CD14-positive monocyte (primary cell): Measurements from ENCODE around the gene NVL. TPM values are rescaled to one million over a fixed set of nuclear protein-coding genes. Genes with fewer than 3 reads are reported as not detected.
A peak's percentile ranks its signal among the peaks of the same experiment; 100 is the strongest.

Experiments used
- DNase-seq, 3 donors: peaks; one replicate each; pipeline ENCODE4 v3.0.0-alpha.2; 2011 to 2022
- H2AFZ ChIP-seq: 2 replicates; pipeline ENCODE4 v1.6.0; 2012; ENCODE audit warnings: mild to moderate bottlenecking, low read depth, low read length, inconsistent platforms; ENCODE audit not compliant: insufficient read depth, poor library complexity, severe bottlenecking
- H3K27ac ChIP-seq, 2 donors: 1 replicate in 1 of 2; 2 replicates in 1 of 2; pipeline ENCODE4 v1.5.1; 2012 to 2013; ENCODE audit warnings: low read length in 2 of 2, control low read depth in 1 of 2, inconsistent platforms in 1 of 2, low read depth in 1 of 2, mild to moderate bottlenecking in 1 of 2
- H3K27me3 ChIP-seq, 2 donors: one replicate each; pipeline versions ENCODE4 v1.6.0 to v1.6.1; 2011 to 2013; ENCODE audit warnings: low read length in 2 of 2; ENCODE audit not compliant: control insufficient read depth in 2 of 2, insufficient read depth in 2 of 2
- H3K36me3 ChIP-seq, 2 donors: replicated peaks in 1 of 2; 1 replicate in 1 of 2; 2 replicates in 1 of 2; pipeline versions ENCODE4 v1.5.1 to v1.6.1; 2012 to 2013; ENCODE audit warnings: low read length in 2 of 2, control low read depth in 1 of 2, inconsistent platforms in 1 of 2, mild to moderate bottlenecking in 1 of 2; ENCODE audit not compliant: insufficient read depth in 2 of 2, control insufficient read depth in 1 of 2
- H3K4me1 ChIP-seq, 2 donors: 1 replicate in 1 of 2; 2 replicates in 1 of 2; pipeline versions ENCODE4 v1.5.1 to v1.6.1; 2012 to 2013; ENCODE audit warnings: low read length in 2 of 2, control low read depth in 1 of 2, inconsistent platforms in 1 of 2, mild to moderate bottlenecking in 1 of 2, moderate library complexity in 1 of 2; ENCODE audit not compliant: insufficient read depth in 2 of 2, control insufficient read depth in 1 of 2
- H3K4me2 ChIP-seq: replicated peaks from 2 replicates; pipeline ENCODE3; 2012; ENCODE audit warnings: low read length, moderate library complexity, mild to moderate bottlenecking; ENCODE audit not compliant: poor library complexity, severe bottlenecking; ENCODE audit errors: extremely low read depth
- H3K4me3 ChIP-seq, 3 experiments: fragments of 200-600 bp in 1 of 3; sonication (generic) in 1 of 3; replicated peaks in 1 of 3; 1 replicate in 2 of 3; 2 replicates in 1 of 3; pipeline ENCODE4 v1.5.1; 2011 to 2013; ENCODE audit warnings: low read length in 3 of 3, mild to moderate bottlenecking in 3 of 3, control low read depth in 2 of 3, low read depth in 2 of 3, inconsistent platforms in 1 of 3, moderate library complexity in 1 of 3
- H3K79me2 ChIP-seq: 2 replicates; pipeline ENCODE4 v1.6.0; 2012; ENCODE audit warnings: mild to moderate bottlenecking, control low read depth, inconsistent platforms, low read length, moderate library complexity; ENCODE audit not compliant: insufficient read depth
- H3K9ac ChIP-seq: 2 replicates; pipeline ENCODE4 v1.6.0; 2017; ENCODE audit warnings: low read length, mild to moderate bottlenecking; ENCODE audit not compliant: insufficient read depth, poor library complexity, severe bottlenecking
- H3K9me3 ChIP-seq, 2 donors: replicated peaks in 1 of 2; 1 replicate in 1 of 2; 2 replicates in 1 of 2; pipeline versions ENCODE4 v1.5.1 to v1.6.1; 2012 to 2013; ENCODE audit warnings: low read length in 2 of 2, control low read depth in 1 of 2; ENCODE audit not compliant: control insufficient read depth in 1 of 2, insufficient read depth in 1 of 2
- H4K20me1 ChIP-seq: 2 replicates; pipeline ENCODE4 v1.6.0; 2012; ENCODE audit warnings: mild to moderate bottlenecking, low read length, control low read depth, moderate library complexity; ENCODE audit not compliant: insufficient read depth
- H3K27ac Mint-ChIP-seq, 7 donors: one replicate each; pipeline ENCODE4 v1.8.0; 2020; ENCODE audit warnings: mild to moderate bottlenecking in 7 of 7, mixed read lengths in 7 of 7, moderate library complexity in 6 of 7, inconsistent platforms in 2 of 7
- H3K27me3 Mint-ChIP-seq, 3 donors: one replicate each; pipeline ENCODE4 v1.8.0; 2021 to 2022; ENCODE audit warnings: low read depth in 3 of 3, mild to moderate bottlenecking in 3 of 3, mixed read lengths in 3 of 3, moderate library complexity in 3 of 3, inconsistent platforms in 1 of 3
- H3K36me3 Mint-ChIP-seq, 2 donors: one replicate each; pipeline ENCODE4 v1.8.0; 2020; ENCODE audit warnings: mixed read lengths in 2 of 2, inconsistent platforms in 1 of 2, mild to moderate bottlenecking in 1 of 2
- H3K4me1 Mint-ChIP-seq: one replicate; pipeline ENCODE4 v1.8.0; 2020; ENCODE audit warnings: mild to moderate bottlenecking, mixed read lengths
- H3K4me3 Mint-ChIP-seq, 2 donors: one replicate each; pipeline ENCODE4 v1.8.0; 2020; ENCODE audit warnings: mild to moderate bottlenecking in 2 of 2, mixed read lengths in 2 of 2, moderate library complexity in 1 of 2
- H3K9me3 Mint-ChIP-seq, 7 donors: one replicate each; pipeline ENCODE4 v1.8.0; 2020 to 2022; ENCODE audit warnings: mixed read lengths in 7 of 7, mild to moderate bottlenecking in 6 of 7, moderate library complexity in 6 of 7, inconsistent platforms in 2 of 7
- CTCF ChIP-seq: fragments of 200-600 bp; IDR thresholded peaks from one replicate; pipeline ENCODE4 v1.8.0; 2022; ENCODE audit warnings: antibody characterized with exemption, mild to moderate bottlenecking
- WGBS: methylation state at CpG from one replicate; pipeline ENCODE4 v1.1.5; 2013; ENCODE audit warnings: missing lambda C conversion rate; ENCODE audit not compliant: insufficient coverage; 5-methylcytosine and 5-hydroxymethylcytosine counted together
- intact Hi-C, 2 donors: fragments of 100-400 bp; cut with micrococcal nuclease; formaldehyde crosslinking; loops; one replicate each; pipeline versions ENCODE4 v1.15.0 to v1.15.1; 2023
- polyA plus RNA-seq, 3 donors: library from polyadenylated mRNA; depleted of rRNA in 1 of 3; unstranded in 2 of 3; stranded (reverse) in 1 of 3; fragments of 300-500 nt in 2 of 3; fragments of >200 nt in 1 of 3; fragmentation: Illumina TruSeq in 2 of 3; gene quantifications; 1 replicate in 2 of 3; 2 replicates in 1 of 3; pipeline ENCODE4 v1.2.3, GENCODE V29; 2012 to 2021

Gene NVL
- polyA plus RNA-seq, 3 donors: 8.4 to 12.6 (median 9.6) TPM

DNA sequence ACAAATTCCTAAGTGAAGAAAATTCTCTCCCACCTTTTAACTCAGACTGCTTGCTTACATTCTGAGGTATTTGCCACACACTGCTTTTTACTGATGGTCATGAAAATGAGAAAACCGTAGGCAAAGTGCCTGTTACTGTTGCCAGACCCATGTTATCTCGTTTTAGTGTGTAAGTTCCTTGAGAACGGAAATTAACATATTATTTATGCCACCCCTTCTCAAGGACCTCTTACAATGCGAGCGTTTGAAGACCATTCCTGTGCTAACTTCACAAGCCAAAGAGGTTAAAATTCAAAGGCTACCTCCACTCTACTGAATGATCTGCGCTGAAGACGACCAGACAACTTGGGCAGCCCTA is 509 bp downstream of the NVL start:
- no peaks in the 10 kb centered on the region for H4K20me1 ChIP-seq
- peaks cover 0 to 3% (median 0%) of the 10 kb centered on the region in 7 donors for H3K9me3 Mint-ChIP-seq
- peaks cover 42% of the 10 kb centered on the region for H3K79me2 ChIP-seq
- H3K4me2 ChIP-seq: peak overlapping the region; percentile 86
- TF ChIP-seq CTCF: no peak
- peaks cover 3 to 18% of the 10 kb centered on the region in 2 donors for H3K36me3 ChIP-seq
- peak overlapping the region; percentile 73 to 90 for H3K27ac ChIP-seq
- peak overlapping the region; percentile 96 for H2AFZ ChIP-seq
- H3K4me1 ChIP-seq: peaks cover 16 to 24% of the 10 kb centered on the region in 2 donors
- peak overlapping the region; percentile 97 to 100 (median 99) for H3K27ac Mint-ChIP-seq
- H3K4me3 Mint-ChIP-seq: peak overlapping the region; percentile 94 to 96
- intact Hi-C loops: no loop called here
- WGBS: 0% methylated on average over 5 of the region's 7 CpGs
- peaks cover 13 to 16% of the 10 kb centered on the region in 2 donors for H3K36me3 Mint-ChIP-seq
- no peaks in the 10 kb centered on the region for H3K27me3 ChIP-seq
- DNase-seq: no peak
- H3K27me3 Mint-ChIP-seq: peaks cover 0 to 2% (median 1%) of the 10 kb centered on the region in 3 donors
- H3K4me1 Mint-ChIP-seq: peaks cover 39% of the 10 kb centered on the region
- no peaks in the 10 kb centered on the region for H3K9me3 ChIP-seq
- H3K4me3 ChIP-seq: peak overlapping the region; percentile 57 to 89 (median 72)
- H3K9ac ChIP-seq: peak overlapping the region; percentile 82

GRCh38 chr1:224328644-224329043 is 1.3 kb downstream of the NVL start:
- H3K27ac Mint-ChIP-seq: no peak overlapping the region
- peaks cover 32% of the 10 kb centered on the region for H3K4me1 Mint-ChIP-seq
- H3K27me3 Mint-ChIP-seq: peaks cover 0 to 2% (median 0%) of the 10 kb centered on the region in 3 donors
- Histone ChIP-seq H3K27ac (no peak overlapping the region), H3K4me2 (no peak overlapping the region), H4K20me1 (no peaks in the 10 kb centered on the region), H3K9ac (no peak overlapping the region), H2AFZ (no peak overlapping the region), H3K79me2 (peaks cover 49% of the 10 kb centered on the region), H3K4me1 (peaks cover 16 to 24% of the 10 kb centered on the region in 2 donors), H3K27me3 (no peaks in the 10 kb centered on the region), H3K36me3 (peaks cover 6 to 24% of the 10 kb centered on the region in 2 donors), H3K9me3 (no peaks in the 10 kb centered on the region), H3K4me3 (no peak overlapping the region)
- no peak for DNase-seq
- no peak overlapping the region for H3K4me3 Mint-ChIP-seq
- H3K36me3 Mint-ChIP-seq: peaks cover 13 to 16% of the 10 kb centered on the region in 2 donors
- WGBS: no CpG with 5 or more reads among the region's 6 CpGs
- TF ChIP-seq CTCF: no peak
- H3K9me3 Mint-ChIP-seq: peaks cover 0 to 1% (median 0%) of the 10 kb centered on the region in 7 donors
- intact Hi-C loops: no loop called here
